Spleen (tissue), 7 donors: ENCODE data around the gene MYLK.

ENCODE experiments used
- CTCF ChIP-seq, 11 experiments: fragments of 200-600 bp in 7 of 11; fragments of 450-650 bp in 4 of 11; sonication (generic) in 4 of 11; IDR thresholded peaks in 8 of 11; conservative IDR thresholded peaks in 3 of 11; 1 replicate in 7 of 11; 2 replicates in 4 of 11; pipeline versions ENCODE4 v1.4.0 to v1.8.0; 2016 to 2021; ENCODE audit warnings: antibody characterized with exemption in 11 of 11, inconsistent platforms in 4 of 11, mild to moderate bottlenecking in 1 of 11
- POLR2A ChIP-seq, 3 donors: fragments of 450-650 bp; IDR thresholded peaks; one replicate each; pipeline ENCODE4 v1.5.1; 2017; ENCODE audit warnings: antibody characterized with exemption in 3 of 3, mild to moderate bottlenecking in 1 of 3
- donor health status: DM: no; HTN: no; CAD: no; lungs with moderate emphysema.
- donor health status: DM: no; HTN: no; CAD: no.
- donor health status: DM: no; HTN: no; CAD: no.

GRCh38 chr3:123914829-123915228 lies 30.7 kb upstream of the MYLK start:
- TF ChIP-seq CTCF (IDR thresholded peaks at IDR 0.05 in 8 of 11, conservative IDR thresholded peaks at IDR 0.05 in 3 of 11) (no peak), POLR2A (IDR thresholded peaks at IDR 0.05) (no peak)
